Calu3 (cell line): Measurements from ENCODE around the gene HRH2. TPM values are rescaled to one million over a fixed set of nuclear protein-coding genes. Genes with fewer than 3 reads are reported as not detected.

Source experiments
- BruUV-seq: library from RNA; stranded (reverse); fragments of 400-500 nt; replicated peaks from 2 replicates; lab custom pipeline; 2021; lab: Mats Ljungman, UMichigan
- CTCF ChIA-PET: fragments of 300-600 bp; sonication (Branson Sonifier 250); formaldehyde crosslinking; loops from one replicate; lab custom pipeline; 2022; ENCODE audit warnings: antibody characterized with exemption; lab: Charles Lee
- DNase-seq: peaks from one replicate; pipeline ENCODE4 v3.0.0; 2022
- H3K27ac Mint-ChIP-seq: one replicate; pipeline ENCODE4 v1.8.0; 2022; ENCODE audit warnings: mixed read lengths; ENCODE audit not compliant: unreplicated experiment
- H3K27me3 Mint-ChIP-seq: one replicate; pipeline ENCODE4 v1.8.0; 2022; ENCODE audit warnings: mixed read lengths; ENCODE audit not compliant: unreplicated experiment
- H3K36me3 Mint-ChIP-seq: one replicate; pipeline ENCODE4 v1.8.0; 2022; ENCODE audit warnings: mild to moderate bottlenecking, moderate library complexity, mixed read lengths; ENCODE audit not compliant: insufficient read depth, unreplicated experiment
- H3K4me1 Mint-ChIP-seq: one replicate; pipeline ENCODE4 v1.8.0; 2022; ENCODE audit warnings: mild to moderate bottlenecking, low read depth, mixed read lengths; ENCODE audit not compliant: unreplicated experiment
- H3K4me3 Mint-ChIP-seq: one replicate; pipeline ENCODE4 v1.8.0; 2022; ENCODE audit warnings: mild to moderate bottlenecking, low read depth, moderate library complexity, mixed read lengths; ENCODE audit not compliant: unreplicated experiment
- H3K9me3 Mint-ChIP-seq: one replicate; pipeline ENCODE4 v1.8.0; 2022; ENCODE audit warnings: low read depth, mixed read lengths; ENCODE audit not compliant: unreplicated experiment
- intact Hi-C: fragments of 100-400 bp; cut with micrococcal nuclease; formaldehyde crosslinking; loops from one replicate; pipeline ENCODE4 v1.10.0; 2022; ENCODE audit not compliant: unreplicated experiment
- total RNA-seq: library from RNA; stranded (reverse); gene quantifications from 2 replicates; pipeline ENCODE4 v1.2.3, GENCODE V29; 2022
- TF ChIP-seq, protein P1 (sequence below): fragments of 200-600 bp; IDR thresholded peaks from one replicate; pipeline ENCODE4 v1.8.0; 2022; ENCODE audit warnings: antibody characterized with exemption; ENCODE audit not compliant: unreplicated experiment

HRH2 gene
- total RNA-seq, 1 experiment from 2014 or later: not detected

DNA sequence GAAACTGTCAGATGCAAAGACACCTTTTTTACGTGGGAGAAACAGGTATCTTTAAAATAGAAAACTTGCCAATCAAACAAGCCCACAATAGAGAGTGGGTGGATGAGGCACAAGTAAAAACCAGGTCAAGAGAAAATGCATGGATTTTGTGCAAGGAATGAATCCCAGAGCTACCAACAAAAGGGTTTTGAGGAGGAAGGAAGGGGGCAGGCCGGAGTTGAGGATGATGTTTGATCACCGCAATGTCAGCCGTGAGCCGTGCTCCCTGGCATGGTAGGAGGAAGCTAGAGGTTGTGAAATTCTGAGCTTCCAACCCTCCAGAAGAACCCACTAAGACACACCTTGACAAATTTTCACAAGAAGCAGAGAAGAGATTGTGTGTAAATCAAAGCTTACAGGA lies 53.2 kb downstream of the HRH2 start:
- CTCF ChIA-PET: no interaction called here
- H3K4me3 Mint-ChIP-seq: no peak overlapping the region
- TF ChIP-seq, protein P1, sequence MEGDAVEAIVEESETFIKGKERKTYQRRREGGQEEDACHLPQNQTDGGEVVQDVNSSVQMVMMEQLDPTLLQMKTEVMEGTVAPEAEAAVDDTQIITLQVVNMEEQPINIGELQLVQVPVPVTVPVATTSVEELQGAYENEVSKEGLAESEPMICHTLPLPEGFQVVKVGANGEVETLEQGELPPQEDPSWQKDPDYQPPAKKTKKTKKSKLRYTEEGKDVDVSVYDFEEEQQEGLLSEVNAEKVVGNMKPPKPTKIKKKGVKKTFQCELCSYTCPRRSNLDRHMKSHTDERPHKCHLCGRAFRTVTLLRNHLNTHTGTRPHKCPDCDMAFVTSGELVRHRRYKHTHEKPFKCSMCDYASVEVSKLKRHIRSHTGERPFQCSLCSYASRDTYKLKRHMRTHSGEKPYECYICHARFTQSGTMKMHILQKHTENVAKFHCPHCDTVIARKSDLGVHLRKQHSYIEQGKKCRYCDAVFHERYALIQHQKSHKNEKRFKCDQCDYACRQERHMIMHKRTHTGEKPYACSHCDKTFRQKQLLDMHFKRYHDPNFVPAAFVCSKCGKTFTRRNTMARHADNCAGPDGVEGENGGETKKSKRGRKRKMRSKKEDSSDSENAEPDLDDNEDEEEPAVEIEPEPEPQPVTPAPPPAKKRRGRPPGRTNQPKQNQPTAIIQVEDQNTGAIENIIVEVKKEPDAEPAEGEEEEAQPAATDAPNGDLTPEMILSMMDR: no peak
- H3K9me3 Mint-ChIP-seq: no peaks in the 10 kb centered on the region
- H3K27me3 Mint-ChIP-seq: peaks cover 72% of the 10 kb centered on the region
- intact Hi-C loops: no loop called here
- H3K27ac Mint-ChIP-seq: no peak overlapping the region
- no peaks in the 10 kb centered on the region for H3K36me3 Mint-ChIP-seq
- no peaks in the 10 kb centered on the region for H3K4me1 Mint-ChIP-seq
- no peak for DNase-seq
- BruUV-seq: no TSS peak

GRCh38 chr5:175711472-175712312 lies 53.8 kb downstream of the HRH2 start:
- TF ChIP-seq, protein P1: no peak
- CTCF ChIA-PET: no interaction called here
- Mint-ChIP-seq H3K36me3 (no peaks in the 10 kb centered on the region), H3K9me3 (peaks cover 3% of the 10 kb centered on the region), H3K27me3 (peaks cover 78% of the 10 kb centered on the region), H3K4me3 (no peak overlapping the region), H3K4me1 (no peaks in the 10 kb centered on the region), H3K27ac (no peak overlapping the region)
- intact Hi-C loops: no loop called here
- no TSS peak for BruUV-seq
- DNase-seq: no peak

- DNase-seq: no peak
- Mint-ChIP-seq H3K4me1 (no peaks in the 10 kb centered on the region), H3K4me3 (no peak overlapping the region), H3K9me3 (peaks cover 3% of the 10 kb centered on the region), H3K36me3 (no peaks in the 10 kb centered on the region), H3K27me3 (peaks cover 84% of the 10 kb centered on the region), H3K27ac (no peak overlapping the region)
- CTCF ChIA-PET: interaction anchor here (0.6 kb wide), 1 partner anchor 156 kb away, joined by 3 read pairs; no protein-coding TSS in a partner anchor
- no TSS peak for BruUV-seq
- TF ChIP-seq, protein P1: no peak
- intact Hi-C loops: no loop called here
These were observed 54.4 kb downstream of the HRH2 start for GRCh38 chr5:175712313-175712680.

DNA sequence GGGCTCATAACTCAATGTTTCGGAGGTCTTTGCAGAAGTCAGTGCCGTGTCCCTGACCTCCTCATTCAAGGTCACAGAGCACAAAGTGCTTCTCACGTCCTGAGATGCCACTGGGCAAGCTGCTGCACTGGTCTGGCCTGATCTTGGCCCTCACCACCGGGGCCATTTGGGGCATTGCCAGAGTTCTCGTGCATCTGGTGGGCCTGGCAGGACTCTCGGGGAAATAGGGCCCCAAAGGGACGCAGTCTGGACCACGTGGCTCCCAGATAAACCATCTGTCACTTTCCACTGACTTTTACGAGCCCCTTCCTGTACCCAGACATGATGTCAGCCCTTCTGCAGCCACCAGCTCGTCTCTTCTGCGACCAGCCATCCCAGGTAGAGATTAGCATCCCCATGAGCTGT lies 54.8 kb downstream of the HRH2 start:
- no TSS peak for BruUV-seq
- Mint-ChIP-seq H3K27ac (no peak overlapping the region), H3K36me3 (no peaks in the 10 kb centered on the region), H3K9me3 (peaks cover 3% of the 10 kb centered on the region), H3K4me3 (no peak overlapping the region), H3K4me1 (no peaks in the 10 kb centered on the region), H3K27me3 (peaks cover 83% of the 10 kb centered on the region)
- intact Hi-C loops: no loop called here
- TF ChIP-seq, protein P1: no peak
- CTCF ChIA-PET: interaction anchor here (0.6 kb wide), 1 partner anchor 156 kb away, joined by 3 read pairs; no protein-coding TSS in a partner anchor
- no peak for DNase-seq
